Calu3 (cell line): ENCODE results near the gene KCNAB3. TPM values are rescaled to one million over a fixed set of nuclear protein-coding genes. Genes with fewer than 3 reads are reported as not detected.
"Not testable (repeated sequence)": the region's sequence is repeated elsewhere in the genome, so short reads cannot be mapped to it uniquely, and the experiment has no call there.

Source experiments
- BruUV-seq: library from RNA; stranded (reverse); fragments of 400-500 nt; replicated peaks from 2 replicates; lab custom pipeline; 2021; lab: Mats Ljungman, UMichigan
- CTCF ChIA-PET: fragments of 300-600 bp; sonication (Branson Sonifier 250); formaldehyde crosslinking; loops from one replicate; lab custom pipeline; 2022; ENCODE audit warnings: antibody characterized with exemption; lab: Charles Lee
- DNase-seq: peaks from one replicate; pipeline ENCODE4 v3.0.0; 2022
- H3K27ac Mint-ChIP-seq: one replicate; pipeline ENCODE4 v1.8.0; 2022; ENCODE audit warnings: mixed read lengths; ENCODE audit not compliant: unreplicated experiment
- H3K27me3 Mint-ChIP-seq: one replicate; pipeline ENCODE4 v1.8.0; 2022; ENCODE audit warnings: mixed read lengths; ENCODE audit not compliant: unreplicated experiment
- H3K36me3 Mint-ChIP-seq: one replicate; pipeline ENCODE4 v1.8.0; 2022; ENCODE audit warnings: mild to moderate bottlenecking, moderate library complexity, mixed read lengths; ENCODE audit not compliant: insufficient read depth, unreplicated experiment
- H3K4me1 Mint-ChIP-seq: one replicate; pipeline ENCODE4 v1.8.0; 2022; ENCODE audit warnings: mild to moderate bottlenecking, low read depth, mixed read lengths; ENCODE audit not compliant: unreplicated experiment
- H3K4me3 Mint-ChIP-seq: one replicate; pipeline ENCODE4 v1.8.0; 2022; ENCODE audit warnings: mild to moderate bottlenecking, low read depth, moderate library complexity, mixed read lengths; ENCODE audit not compliant: unreplicated experiment
- H3K9me3 Mint-ChIP-seq: one replicate; pipeline ENCODE4 v1.8.0; 2022; ENCODE audit warnings: low read depth, mixed read lengths; ENCODE audit not compliant: unreplicated experiment
- intact Hi-C: fragments of 100-400 bp; cut with micrococcal nuclease; formaldehyde crosslinking; loops from one replicate; pipeline ENCODE4 v1.10.0; 2022; ENCODE audit not compliant: unreplicated experiment
- total RNA-seq: library from RNA; stranded (reverse); gene quantifications from 2 replicates; pipeline ENCODE4 v1.2.3, GENCODE V29; 2022
- TF ChIP-seq, protein P1 (sequence below): fragments of 200-600 bp; IDR thresholded peaks from one replicate; pipeline ENCODE4 v1.8.0; 2022; ENCODE audit warnings: antibody characterized with exemption; ENCODE audit not compliant: unreplicated experiment

The KCNAB3 gene
- total RNA-seq, 1 experiment from 2014 or later, result 4.8 TPM

DNA sequence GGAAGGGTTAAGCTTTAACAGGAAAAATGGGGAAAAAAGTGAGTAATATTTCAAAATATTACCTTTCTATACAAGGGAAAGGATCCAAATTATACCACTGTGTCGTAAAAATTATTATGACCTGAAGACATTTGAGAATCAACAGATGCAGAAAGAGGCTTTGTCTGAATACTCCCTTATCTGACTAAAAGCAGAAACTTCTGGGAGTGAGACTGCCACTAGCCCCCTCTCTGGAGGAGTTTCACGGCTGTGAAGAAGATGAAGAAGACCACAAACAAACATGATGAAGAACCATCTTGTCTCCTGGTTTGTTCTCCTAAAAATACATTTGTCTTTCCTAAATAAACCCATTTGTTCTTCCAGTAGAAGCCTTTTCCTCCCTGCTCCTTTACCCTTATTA lies 31.8 kb upstream of the KCNAB3 start:
- no peak overlapping the region for H3K4me3 Mint-ChIP-seq
- TF ChIP-seq, protein P1, sequence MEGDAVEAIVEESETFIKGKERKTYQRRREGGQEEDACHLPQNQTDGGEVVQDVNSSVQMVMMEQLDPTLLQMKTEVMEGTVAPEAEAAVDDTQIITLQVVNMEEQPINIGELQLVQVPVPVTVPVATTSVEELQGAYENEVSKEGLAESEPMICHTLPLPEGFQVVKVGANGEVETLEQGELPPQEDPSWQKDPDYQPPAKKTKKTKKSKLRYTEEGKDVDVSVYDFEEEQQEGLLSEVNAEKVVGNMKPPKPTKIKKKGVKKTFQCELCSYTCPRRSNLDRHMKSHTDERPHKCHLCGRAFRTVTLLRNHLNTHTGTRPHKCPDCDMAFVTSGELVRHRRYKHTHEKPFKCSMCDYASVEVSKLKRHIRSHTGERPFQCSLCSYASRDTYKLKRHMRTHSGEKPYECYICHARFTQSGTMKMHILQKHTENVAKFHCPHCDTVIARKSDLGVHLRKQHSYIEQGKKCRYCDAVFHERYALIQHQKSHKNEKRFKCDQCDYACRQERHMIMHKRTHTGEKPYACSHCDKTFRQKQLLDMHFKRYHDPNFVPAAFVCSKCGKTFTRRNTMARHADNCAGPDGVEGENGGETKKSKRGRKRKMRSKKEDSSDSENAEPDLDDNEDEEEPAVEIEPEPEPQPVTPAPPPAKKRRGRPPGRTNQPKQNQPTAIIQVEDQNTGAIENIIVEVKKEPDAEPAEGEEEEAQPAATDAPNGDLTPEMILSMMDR, result no peak
- H3K27me3 Mint-ChIP-seq, result peaks cover 16% of the 10 kb centered on the region
- no peaks in the 10 kb centered on the region for H3K4me1 Mint-ChIP-seq
- H3K36me3 Mint-ChIP-seq, result no peaks in the 10 kb centered on the region
- no peak overlapping the region for H3K27ac Mint-ChIP-seq
- DNase-seq, result no peak
- H3K9me3 Mint-ChIP-seq, result no peaks in the 10 kb centered on the region
- CTCF ChIA-PET, result no interaction called here
- BruUV-seq, result no TSS peak
- intact Hi-C loops, result no loop called here

DNA sequence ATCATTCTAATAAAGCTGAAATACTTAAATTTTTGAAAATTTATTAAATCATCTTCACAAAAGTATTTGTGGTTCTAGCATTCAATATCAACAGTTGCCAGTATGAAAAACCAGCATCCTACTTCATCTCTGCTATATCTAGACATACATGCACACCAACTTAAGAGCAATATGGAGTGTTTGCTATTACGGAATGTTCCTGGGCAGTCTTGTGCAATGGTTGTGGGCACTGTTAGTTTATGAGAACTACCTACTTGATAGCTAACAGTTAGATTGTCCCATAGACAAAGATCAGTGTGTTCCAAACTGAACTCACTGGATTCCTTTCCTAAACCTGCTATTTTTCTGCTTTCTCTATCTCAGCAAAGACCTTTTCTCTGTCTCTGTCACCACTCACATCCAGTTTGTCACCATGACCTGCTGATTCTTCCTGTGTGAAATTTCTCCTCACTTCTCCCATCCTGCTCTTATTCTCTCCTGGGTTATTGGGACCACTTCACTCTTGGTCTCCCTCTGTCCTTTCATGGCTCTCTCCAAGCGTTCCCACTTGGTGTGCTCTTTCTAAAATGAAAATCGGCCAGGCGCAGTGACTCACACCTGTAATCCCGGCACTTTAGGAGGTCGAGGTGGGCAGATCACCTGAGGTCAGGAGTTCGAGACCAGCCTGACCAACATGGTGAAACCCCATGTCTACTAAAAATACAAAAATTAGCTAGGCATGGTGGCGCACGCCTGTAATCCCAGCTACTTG lies 30.0 kb upstream of the KCNAB3 start:
- H3K36me3 Mint-ChIP-seq, result no peaks in the 10 kb centered on the region
- intact Hi-C loops, result no loop called here

GRCh38 chr17:7956228-7956965 lies 26.7 kb upstream of the KCNAB3 start:
- no peaks in the 10 kb centered on the region for H3K9me3 Mint-ChIP-seq
- no peaks in the 10 kb centered on the region for H3K4me1 Mint-ChIP-seq
- no TSS peak for BruUV-seq
- H3K4me3 Mint-ChIP-seq, result no peak overlapping the region
- intact Hi-C loops, result no loop called here
- H3K36me3 Mint-ChIP-seq, result no peaks in the 10 kb centered on the region
- no peak overlapping the region for H3K27ac Mint-ChIP-seq
- no peak for DNase-seq
- peaks cover 16% of the 10 kb centered on the region for H3K27me3 Mint-ChIP-seq
- CTCF ChIA-PET, result interaction anchor here (0.6 kb wide), 1 partner anchor 18 kb away, joined by 4 read pairs; no protein-coding TSS in a partner anchor
- TF ChIP-seq, protein P1, result no peak

More for the DNA sequence above, 30.0 kb upstream of the KCNAB3 start:
- H3K9me3 Mint-ChIP-seq, result no peaks in the 10 kb centered on the region
- TF ChIP-seq, protein P1, result no peak
- no peak overlapping the region for H3K27ac Mint-ChIP-seq
- no peaks in the 10 kb centered on the region for H3K4me1 Mint-ChIP-seq
- CTCF ChIA-PET, result no interaction called here
- H3K4me3 Mint-ChIP-seq, result no peak overlapping the region
- no TSS peak for BruUV-seq
- peaks cover 16% of the 10 kb centered on the region for H3K27me3 Mint-ChIP-seq
- DNase-seq, result no peak

DNA sequence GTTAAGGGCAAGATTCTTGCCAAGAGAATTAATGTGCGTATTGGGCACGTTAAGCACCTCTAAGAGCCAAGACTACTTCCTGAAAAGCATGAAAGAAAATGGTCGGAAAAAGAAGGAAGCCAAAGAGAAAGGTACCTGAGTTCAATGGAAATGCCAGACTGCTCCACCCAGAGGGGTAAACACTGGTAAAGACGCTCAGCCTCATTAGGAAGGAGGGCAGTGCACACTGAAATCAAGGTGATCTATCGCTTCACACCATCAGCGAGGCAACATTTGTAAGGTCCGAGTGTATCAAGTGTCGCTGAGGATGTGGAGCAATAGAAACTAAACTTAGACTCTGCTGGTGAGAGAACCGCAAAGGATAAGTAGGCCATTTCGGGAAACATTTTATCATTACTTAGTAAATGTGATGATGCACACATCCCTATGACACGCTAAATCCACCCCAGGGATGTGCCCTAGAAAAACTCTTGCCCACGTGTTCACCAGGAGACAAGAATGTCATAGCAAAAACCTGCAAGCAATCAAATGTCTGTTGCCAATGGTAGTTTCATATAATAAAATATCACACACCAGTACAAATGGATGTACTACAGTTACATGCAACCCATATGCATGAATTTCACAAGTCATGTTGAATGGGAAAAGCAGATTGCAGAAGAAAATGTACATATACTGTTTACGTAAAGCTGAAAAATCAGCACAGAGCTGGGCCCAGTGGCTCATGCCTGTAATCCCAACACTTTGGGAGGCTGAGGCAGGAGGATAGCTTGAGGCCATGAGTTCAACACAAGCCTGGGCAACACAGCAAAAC lies 26.0 kb upstream of the KCNAB3 start:
- TF ChIP-seq, protein P1, result no peak
- BruUV-seq, result no TSS peak
- H3K4me3 Mint-ChIP-seq, result no peak overlapping the region
- H3K36me3 Mint-ChIP-seq, result no peaks in the 10 kb centered on the region
- CTCF ChIA-PET, result interaction anchor here (0.6 kb wide), 1 partner anchor 18 kb away, joined by 4 read pairs; no protein-coding TSS in a partner anchor
- no peak for DNase-seq
- no peaks in the 10 kb centered on the region for H3K9me3 Mint-ChIP-seq
- no peaks in the 10 kb centered on the region for H3K4me1 Mint-ChIP-seq
- intact Hi-C loops, result no loop called here
- peaks cover 10% of the 10 kb centered on the region for H3K27me3 Mint-ChIP-seq
- H3K27ac Mint-ChIP-seq, result no peak overlapping the region

DNA sequence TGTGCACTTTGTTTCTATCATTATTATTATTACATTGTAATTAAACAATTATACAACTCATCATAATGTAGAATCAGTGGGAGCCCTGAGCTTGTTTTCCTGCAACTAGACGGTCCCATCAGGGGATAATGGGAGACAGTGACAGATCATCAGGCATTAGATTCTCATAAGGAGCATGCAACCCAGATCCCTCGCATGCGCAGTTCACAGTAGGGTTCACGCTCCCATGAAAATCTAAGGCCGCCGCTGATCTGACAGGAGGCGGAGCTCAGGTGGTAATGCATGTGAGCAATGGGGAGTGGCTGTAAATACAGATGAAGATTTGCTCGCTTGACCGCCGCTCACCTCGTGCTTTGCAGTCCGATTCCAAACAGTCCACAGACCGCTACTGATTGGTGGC lies 23.6 kb upstream of the KCNAB3 start:
- CTCF ChIA-PET, H3K4me1 Mint-ChIP-seq, H3K36me3 Mint-ChIP-seq, H3K9me3 Mint-ChIP-seq, H3K4me3 Mint-ChIP-seq, intact Hi-C loops, BruUV-seq, DNase-seq, H3K27ac Mint-ChIP-seq, H3K27me3 Mint-ChIP-seq: not testable (repeated sequence)
